Astrocyte (in vitro differentiated cells and primary cell): ENCODE measurements around the gene ACMSD.

Experiments used
- CTCF ChIP-seq: IDR thresholded peaks from 2 replicates; pipeline ENCODE4 v1.5.1; 2011; ENCODE audit warnings: low read depth, mild to moderate bottlenecking, inconsistent platforms, low read length, moderate library complexity; ENCODE audit not compliant: insufficient read depth
- EZH2 ChIP-seq: IDR thresholded peaks from 2 replicates; pipeline ENCODE4 v1.6.1; 2012; ENCODE audit warnings: mild to moderate bottlenecking, low read length, inconsistent platforms; ENCODE audit not compliant: insufficient read depth

GRCh38 chr2:134883552-134884293, 45.3 kb downstream of the ACMSD start:
- no peak for TF ChIP-seq CTCF
- TF ChIP-seq EZH2, result no peak
